ENCODE data around the gene ZBTB17.
"Not testable (repeated sequence)": the region's sequence is repeated elsewhere in the genome, so short reads cannot be mapped to it uniquely, and the experiment has no call there.

The ZBTB17 gene

GRCh38 chr1:16006552-16007485 lies 30.9 kb upstream of the ZBTB17 start:
- no peaks in the 10 kb centered on the region for H3K79me2 ChIP-seq (ENCODE audit: insufficient read depth, low read length)
- no peaks in the 10 kb centered on the region for H3K9me3 ChIP-seq (ENCODE audit: insufficient read depth, low read length, severe bottlenecking)
- H3K27me3 ChIP-seq (ENCODE audit: insufficient read depth, low read length, poor library complexity): no peaks in the 10 kb centered on the region
- DNase-seq (no peak), ATAC-seq (ENCODE audit: insufficient read depth, low read depth) (no peak)
- TF ChIP-seq CTCF (IDR thresholded peaks at IDR 0.05; ENCODE audit: borderline replicate concordance, extremely low read depth, low read length, poor library complexity, severe bottlenecking): peak; percentile 22
- TF ChIP-seq EZH2 (IDR thresholded peaks at IDR 0.05; ENCODE audit: borderline replicate concordance, low read depth, low read length, severe bottlenecking): no peak
- H2AFZ ChIP-seq (ENCODE audit: low read depth, low read length): no peak overlapping the region
- H4K20me1 ChIP-seq (ENCODE audit: insufficient read depth, low read length): 0 out of 2 replicates have a peak, but pooled peaks cover 3% of the 10 kb centered on the region
- no peak overlapping the region for H3K4me2 ChIP-seq (ENCODE audit: insufficient read depth, low read length)
- no peak overlapping the region for H3K9ac ChIP-seq (ENCODE audit: low read depth, low read length)
- H3K4me3 ChIP-seq (ENCODE audit: low read depth in 1 of 2, low read length in 2 of 2): no peak overlapping the region
- no peak overlapping the region for H3K27ac ChIP-seq (ENCODE audit: low read length)
- H3K36me3 ChIP-seq (ENCODE audit: insufficient read depth, low read length): no peaks in the 10 kb centered on the region
- no peaks in the 10 kb centered on the region for H3K4me1 ChIP-seq (ENCODE audit: insufficient read depth, low read length)

GRCh38 chr1:16006010-16006409 lies 30.1 kb upstream of the ZBTB17 start:
- Histone ChIP-seq H3K4me1 (ENCODE audit: insufficient read depth, low read length) (no peaks in the 10 kb centered on the region), H2AFZ (ENCODE audit: low read depth, low read length) (no peak overlapping the region), H3K9ac (ENCODE audit: low read depth, low read length) (no peak overlapping the region), H3K27me3 (ENCODE audit: insufficient read depth, low read length, poor library complexity) (no peaks in the 10 kb centered on the region), H3K4me2 (ENCODE audit: insufficient read depth, low read length) (no peak overlapping the region), H4K20me1 (ENCODE audit: insufficient read depth, low read length) (0 out of 2 replicates have a peak, but pooled peaks cover 3% of the 10 kb centered on the region), H3K4me3 (ENCODE audit: low read depth in 1 of 2, low read length in 2 of 2) (no peak overlapping the region), H3K9me3 (ENCODE audit: insufficient read depth, low read length, severe bottlenecking) (no peaks in the 10 kb centered on the region), H3K36me3 (ENCODE audit: insufficient read depth, low read length) (no peaks in the 10 kb centered on the region), H3K79me2 (ENCODE audit: insufficient read depth, low read length) (no peaks in the 10 kb centered on the region), H3K27ac (ENCODE audit: low read length) (no peak overlapping the region)
- TF ChIP-seq EZH2 (IDR thresholded peaks at IDR 0.05; ENCODE audit: borderline replicate concordance, low read depth, low read length, severe bottlenecking) (no peak), CTCF (IDR thresholded peaks at IDR 0.05; ENCODE audit: borderline replicate concordance, extremely low read depth, low read length, poor library complexity, severe bottlenecking) (no peak)
- ATAC-seq (ENCODE audit: insufficient read depth, low read depth) (no peak), DNase-seq (no peak)

GRCh38 chr1:16005597-16005996 lies 29.7 kb upstream of the ZBTB17 start:
- Histone ChIP-seq H3K9ac (ENCODE audit: low read depth, low read length) (no peak overlapping the region), H3K36me3 (ENCODE audit: insufficient read depth, low read length) (no peaks in the 10 kb centered on the region), H3K4me1 (ENCODE audit: insufficient read depth, low read length) (no peaks in the 10 kb centered on the region), H3K27ac (ENCODE audit: low read length) (no peak overlapping the region), H3K4me3 (ENCODE audit: low read depth in 1 of 2, low read length in 2 of 2) (no peak overlapping the region), H3K9me3 (ENCODE audit: insufficient read depth, low read length, severe bottlenecking) (no peaks in the 10 kb centered on the region), H2AFZ (ENCODE audit: low read depth, low read length) (no peak overlapping the region), H3K27me3 (ENCODE audit: insufficient read depth, low read length, poor library complexity) (no peaks in the 10 kb centered on the region), H4K20me1 (ENCODE audit: insufficient read depth, low read length) (0 out of 2 replicates have a peak, but pooled peaks cover 3% of the 10 kb centered on the region), H3K4me2 (ENCODE audit: insufficient read depth, low read length) (no peak overlapping the region), H3K79me2 (ENCODE audit: insufficient read depth, low read length) (no peaks in the 10 kb centered on the region)
- DNase-seq (no peak), ATAC-seq (ENCODE audit: insufficient read depth, low read depth) (no peak)
- TF ChIP-seq CTCF (IDR thresholded peaks at IDR 0.05; ENCODE audit: borderline replicate concordance, extremely low read depth, low read length, poor library complexity, severe bottlenecking) (no peak), EZH2 (IDR thresholded peaks at IDR 0.05; ENCODE audit: borderline replicate concordance, low read depth, low read length, severe bottlenecking) (no peak)

- not testable (repeated sequence) for H3K27me3 ChIP-seq (ENCODE audit: insufficient read depth, low read length, poor library complexity); H3K9ac ChIP-seq (ENCODE audit: low read depth, low read length); H3K27ac ChIP-seq (ENCODE audit: low read length); H4K20me1 ChIP-seq (ENCODE audit: insufficient read depth, low read length); DNase-seq; H3K79me2 ChIP-seq (ENCODE audit: insufficient read depth, low read length); H2AFZ ChIP-seq (ENCODE audit: low read depth, low read length); H3K4me2 ChIP-seq (ENCODE audit: insufficient read depth, low read length); H3K4me1 ChIP-seq (ENCODE audit: insufficient read depth, low read length); H3K9me3 ChIP-seq (ENCODE audit: insufficient read depth, low read length, severe bottlenecking); ATAC-seq (ENCODE audit: insufficient read depth, low read depth); H3K4me3 ChIP-seq (ENCODE audit: low read depth in 1 of 2, low read length in 2 of 2); H3K36me3 ChIP-seq (ENCODE audit: insufficient read depth, low read length)
These were observed 25.4 kb upstream of the ZBTB17 start for GRCh38 chr1:16001274-16001673.
